Body of pancreas (tissue), 4 donors: ENCODE data around the gene C2orf49. TPM values are rescaled to one million over a fixed set of nuclear protein-coding genes. Genes with fewer than 3 reads are reported as not detected.
"Not testable (repeated sequence)": the region's sequence is repeated elsewhere in the genome, so short reads cannot be mapped to it uniquely, and the experiment has no call there.

Source experiments
- ATAC-seq: fragments of 150-250 bp; one replicate; pipeline ENCODE4 v1.9.1; 2016
- DNase-seq, 4 donors: peaks; one replicate each; pipeline ENCODE4 v3.0.0-alpha.2; 2019
- H3K27ac ChIP-seq, 4 donors: fragments of 200-600 bp; sonication (generic); 1 replicate in 3 of 4; 2 replicates in 1 of 4; pipeline versions ENCODE4 v1.5.1 to v1.6.1; 2016 to 2019; ENCODE audit warnings: mild to moderate bottlenecking in 1 of 4, mixed read lengths in 1 of 4, moderate library complexity in 1 of 4
- H3K27me3 ChIP-seq, 2 donors: fragments of 200-600 bp; sonication (generic); one replicate each; pipeline ENCODE4 v1.6.0; 2016; ENCODE audit warnings: mild to moderate bottlenecking in 1 of 2
- H3K36me3 ChIP-seq, 2 donors: fragments of 200-600 bp; sonication (generic); replicated peaks in 1 of 2; 2 replicates each; pipeline ENCODE4 v1.5.1; 2016; ENCODE audit warnings: low read depth in 2 of 2; ENCODE audit not compliant: insufficient read depth in 1 of 2
- H3K4me1 ChIP-seq: fragments of 200-600 bp; sonication (generic); one replicate; pipeline ENCODE4 v1.6.0; 2016
- H3K4me3 ChIP-seq, 2 donors: fragments of 200-600 bp; sonication (generic); 1 replicate in 1 of 2; 2 replicates in 1 of 2; pipeline ENCODE4 v1.5.1; 2016 to 2019
- H3K9me3 ChIP-seq, 3 donors: fragments of 200-600 bp; sonication (generic); 1 replicate in 2 of 3; 2 replicates in 1 of 3; pipeline ENCODE4 v1.5.1; 2016
- CTCF ChIP-seq, 7 experiments: fragments of 450-650 bp in 4 of 7; fragments of 200-600 bp in 3 of 7; sonication (generic) in 3 of 7; IDR thresholded peaks; one replicate each; pipeline ENCODE4 v1.5.1; 2016 to 2019; ENCODE audit warnings: antibody characterized with exemption in 7 of 7
- POLR2A ChIP-seq, 3 donors: fragments of 450-650 bp; IDR thresholded peaks; one replicate each; pipeline ENCODE4 v1.6.1; 2016; ENCODE audit warnings: antibody characterized with exemption in 3 of 3, mild to moderate bottlenecking in 2 of 3
- WGBS, 2 donors: methylation state at CpG; one replicate each; pipeline ENCODE4 v1.1.5; 2017; 5-methylcytosine and 5-hydroxymethylcytosine counted together
- intact Hi-C: fragments of 100-400 bp; cut with DNase I; formaldehyde crosslinking; loops from one replicate; pipeline ENCODE4 v1.15.1; 2023
- total RNA-seq, 2 donors: library from RNA; depleted of rRNA; stranded (reverse); fragments of >200 nt; gene quantifications; one replicate each; pipeline ENCODE4 v1.1.0, GENCODE V29; 2016

Gene C2orf49
- total RNA-seq, 2 donors from 2014 or later = 7.9 to 15.3 TPM

DNA sequence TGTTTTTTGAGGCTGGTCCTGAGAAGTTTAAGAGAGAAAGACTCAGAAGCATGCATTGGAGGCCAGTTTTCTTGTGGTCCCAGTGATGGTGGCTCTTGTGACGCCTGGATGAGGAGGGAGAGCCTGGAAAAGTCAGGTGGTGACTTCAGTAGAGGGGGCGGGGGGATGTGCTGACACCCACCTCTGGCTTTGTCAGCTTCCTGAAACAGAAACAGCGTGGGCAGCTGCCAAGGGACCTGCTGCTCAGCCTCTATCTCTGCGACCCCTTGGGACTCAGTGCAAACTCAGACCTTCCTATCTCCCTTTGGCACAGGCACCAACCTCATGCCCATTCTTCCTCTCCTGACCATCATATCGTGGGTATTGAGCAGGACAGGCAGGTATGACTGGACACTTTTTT is 14.2 kb upstream of the C2orf49 start:
- intact Hi-C loops = no loop called here
- Histone ChIP-seq H3K27me3 (no peaks in the 10 kb centered on the region), H3K4me1 (peaks cover 17% of the 10 kb centered on the region), H3K4me3 (no peak overlapping the region), H3K36me3 (no peaks in the 10 kb centered on the region), H3K27ac (no peak overlapping the region), H3K9me3 (no peaks in the 10 kb centered on the region)
- DNase-seq (no peak), ATAC-seq (no peak)
- WGBS, 2 donors = 49 to 58% methylated on average over 4 to 5 of the region's 5 CpGs
- no peak for TF ChIP-seq POLR2A (IDR thresholded peaks at IDR 0.05)

DNA sequence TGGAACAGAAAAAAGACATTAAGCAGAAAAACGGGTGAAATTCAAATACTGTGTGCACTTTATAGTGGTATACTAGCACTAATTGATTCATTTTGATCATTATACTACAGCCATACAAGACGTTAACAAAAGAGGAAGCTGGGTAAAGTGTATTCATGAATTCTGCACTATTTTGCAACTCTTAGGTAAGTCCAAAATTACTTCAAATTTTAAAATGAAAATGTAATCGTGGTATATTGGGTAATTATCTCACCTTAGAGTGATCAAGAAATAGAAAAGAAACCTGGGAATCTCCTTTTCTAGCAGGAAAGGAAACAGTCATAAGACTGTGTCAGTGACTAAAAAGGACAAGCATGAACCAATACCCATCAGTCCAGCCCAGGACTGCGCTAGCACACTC is 13.2 kb upstream of the C2orf49 start:
- no peaks in the 10 kb centered on the region for H3K27me3 ChIP-seq
- H3K9me3 ChIP-seq = no peaks in the 10 kb centered on the region
- intact Hi-C loops = no loop called here
- 65 to 76% methylated on average over 4 of the region's 4 CpGs for WGBS, 2 donors
- H3K27ac ChIP-seq = no peak overlapping the region
- H3K4me3 ChIP-seq = no peak overlapping the region
- ATAC-seq = no peak
- TF ChIP-seq CTCF (IDR thresholded peaks at IDR 0.05) (no peak), POLR2A (IDR thresholded peaks at IDR 0.05) (no peak)
- H3K36me3 ChIP-seq = no peaks in the 10 kb centered on the region
- H3K4me1 ChIP-seq = peaks cover 23% of the 10 kb centered on the region
- no peak for DNase-seq

DNA sequence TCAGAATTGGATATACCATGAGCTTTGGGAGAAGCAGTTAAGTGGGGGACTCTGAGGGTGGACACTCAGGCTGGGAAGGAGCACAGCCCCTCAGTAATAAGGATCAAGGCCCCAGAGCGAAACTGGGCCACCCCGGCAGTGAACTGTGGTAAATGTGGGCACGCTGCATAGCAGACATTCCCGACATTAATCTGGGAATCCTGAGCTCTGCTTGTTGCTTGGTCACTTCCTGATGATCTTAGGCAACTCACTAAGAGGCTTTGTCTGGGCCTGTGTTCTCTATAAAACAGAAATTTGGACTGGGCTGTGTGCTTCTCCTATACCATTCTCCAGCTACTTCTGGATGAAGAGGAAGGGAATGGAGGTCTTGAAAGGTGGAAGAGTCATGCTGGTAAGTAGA is 12.6 kb upstream of the C2orf49 start:
- ATAC-seq (no peak), DNase-seq (no peak)
- Histone ChIP-seq H3K27ac (no peak overlapping the region), H3K27me3 (no peaks in the 10 kb centered on the region), H3K36me3 (no peaks in the 10 kb centered on the region), H3K4me3 (no peak overlapping the region), H3K9me3 (no peaks in the 10 kb centered on the region), H3K4me1 (peaks cover 23% of the 10 kb centered on the region)
- WGBS, 2 donors = 61 to 86% methylated on average over 4 of the region's 4 CpGs
- intact Hi-C loops = no loop called here
- no peak for TF ChIP-seq POLR2A (IDR thresholded peaks at IDR 0.05)
- TF ChIP-seq CTCF (IDR thresholded peaks at IDR 0.05) = no peak

- no peaks in the 10 kb centered on the region for H3K27me3 ChIP-seq
- intact Hi-C loops = no loop called here
- H3K36me3 ChIP-seq = no peaks in the 10 kb centered on the region
- ATAC-seq (no peak), DNase-seq (no peak)
- TF ChIP-seq CTCF (IDR thresholded peaks at IDR 0.05) (no peak), POLR2A (IDR thresholded peaks at IDR 0.05) (no peak)
- no peak overlapping the region for H3K4me3 ChIP-seq
- 52 to 72% methylated on average over 3 of the region's 3 CpGs for WGBS, 2 donors
- no peak overlapping the region for H3K27ac ChIP-seq
- peaks cover 30% of the 10 kb centered on the region for H3K4me1 ChIP-seq
- H3K9me3 ChIP-seq = no peaks in the 10 kb centered on the region
Measured at GRCh38 chr2:105325389-105325963, 11.9 kb upstream of the C2orf49 start.

DNA sequence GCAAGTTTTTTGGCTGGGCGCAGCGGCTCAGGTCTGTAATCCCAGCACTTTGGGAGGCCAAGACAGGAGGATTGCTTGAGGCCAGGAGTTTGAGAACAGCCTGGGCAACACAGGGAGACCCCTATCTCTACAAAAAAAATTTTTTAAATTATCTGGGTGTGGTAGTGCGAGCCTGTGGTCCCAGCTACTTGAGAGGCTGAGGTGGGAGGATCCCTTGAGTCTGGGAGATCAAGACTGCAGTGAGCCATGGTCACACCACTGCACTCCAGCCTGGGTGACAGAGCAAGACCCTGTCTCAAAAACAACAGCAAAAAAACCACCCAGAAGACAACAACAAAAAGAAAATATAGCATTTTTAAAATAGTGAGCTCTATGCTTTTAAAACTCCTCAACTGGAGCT is 10.1 kb upstream of the C2orf49 start:
- ATAC-seq, H3K27ac ChIP-seq, H3K4me3 ChIP-seq, DNase-seq, H3K27me3 ChIP-seq, H3K36me3 ChIP-seq, intact Hi-C loops, H3K9me3 ChIP-seq: not testable (repeated sequence)
- WGBS, 2 donors = 90 to 94% methylated on average over 3 of the region's 3 CpGs
- peaks cover 33% of the 10 kb centered on the region for H3K4me1 ChIP-seq

DNA sequence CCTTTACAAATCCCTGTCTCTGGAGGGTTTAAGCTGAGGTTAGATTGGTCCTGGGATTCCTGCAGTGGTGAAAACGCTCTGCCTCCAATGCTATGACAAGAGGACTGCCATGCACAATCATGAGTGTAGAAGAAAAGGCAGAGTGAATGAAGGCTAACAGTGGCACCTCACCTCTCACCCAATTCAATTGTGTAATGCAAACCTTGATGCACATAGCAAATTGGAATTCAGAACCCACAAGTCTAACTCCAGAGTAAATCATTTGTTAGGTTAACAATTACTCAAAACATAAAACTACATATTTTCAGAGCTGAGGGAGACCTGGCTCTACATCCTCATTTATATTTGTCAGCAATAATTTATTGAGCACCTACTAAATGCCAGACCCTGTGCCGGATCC is 9.7 kb upstream of the C2orf49 start:
- ATAC-seq (no peak), DNase-seq (no peak)
- Histone ChIP-seq H3K4me1 (peaks cover 33% of the 10 kb centered on the region), H3K27me3 (no peaks in the 10 kb centered on the region), H3K27ac (peak overlapping the region in 1 of 4 donors; percentile 81), H3K4me3 (no peak overlapping the region), H3K36me3 (no peaks in the 10 kb centered on the region), H3K9me3 (no peaks in the 10 kb centered on the region)
- intact Hi-C loops = no loop called here
- WGBS, 2 donors = 70 to 75% methylated on average over 2 of the region's 2 CpGs
- TF ChIP-seq CTCF (IDR thresholded peaks at IDR 0.05) = no peak
- TF ChIP-seq POLR2A (IDR thresholded peaks at IDR 0.05) = no peak
